ENCODE data around the gene CENATAC.
"Not testable (repeated sequence)": the region's sequence is repeated elsewhere in the genome, so short reads cannot be mapped to it uniquely, and the experiment has no call there.

The CENATAC gene

DNA sequence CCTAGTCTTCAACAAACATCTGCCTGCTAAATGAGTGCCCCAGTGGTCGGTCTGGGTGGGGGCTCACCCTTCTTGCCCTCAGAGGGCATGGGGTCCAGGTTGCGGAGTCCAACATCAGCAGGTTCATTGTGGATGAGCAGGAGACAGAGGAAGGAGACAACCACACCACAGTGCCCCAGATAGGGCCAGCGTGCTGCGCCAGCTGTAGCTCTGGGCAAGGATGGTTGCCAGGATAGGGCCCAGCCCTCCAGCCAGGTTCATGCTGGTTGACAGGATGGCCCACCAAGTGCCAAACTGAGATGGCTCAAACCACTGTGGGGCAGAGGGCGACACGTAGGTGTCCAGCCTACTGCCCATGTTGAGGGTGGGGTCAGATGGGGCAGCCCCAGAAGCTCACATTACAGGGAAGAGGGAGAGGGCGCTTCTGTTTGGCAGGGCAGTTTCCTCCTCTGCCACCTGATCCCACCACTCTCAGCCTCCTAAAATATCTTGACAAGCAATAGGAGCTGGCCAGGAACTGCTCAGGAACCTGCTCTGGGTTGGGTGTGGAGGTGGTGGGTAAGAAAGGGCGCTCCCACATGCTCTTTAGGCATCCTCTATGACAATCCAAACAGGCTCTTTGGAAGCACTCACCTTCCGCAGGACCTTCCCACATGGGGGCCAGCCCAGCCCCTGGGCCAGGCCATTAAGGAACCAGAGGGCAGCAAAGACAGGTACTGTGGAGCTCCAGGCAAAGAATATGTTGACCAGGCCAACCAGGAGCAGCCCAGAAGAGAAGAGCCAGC, 29.8 kb downstream of the CENATAC start:
- no peak for ATAC-seq

DNA sequence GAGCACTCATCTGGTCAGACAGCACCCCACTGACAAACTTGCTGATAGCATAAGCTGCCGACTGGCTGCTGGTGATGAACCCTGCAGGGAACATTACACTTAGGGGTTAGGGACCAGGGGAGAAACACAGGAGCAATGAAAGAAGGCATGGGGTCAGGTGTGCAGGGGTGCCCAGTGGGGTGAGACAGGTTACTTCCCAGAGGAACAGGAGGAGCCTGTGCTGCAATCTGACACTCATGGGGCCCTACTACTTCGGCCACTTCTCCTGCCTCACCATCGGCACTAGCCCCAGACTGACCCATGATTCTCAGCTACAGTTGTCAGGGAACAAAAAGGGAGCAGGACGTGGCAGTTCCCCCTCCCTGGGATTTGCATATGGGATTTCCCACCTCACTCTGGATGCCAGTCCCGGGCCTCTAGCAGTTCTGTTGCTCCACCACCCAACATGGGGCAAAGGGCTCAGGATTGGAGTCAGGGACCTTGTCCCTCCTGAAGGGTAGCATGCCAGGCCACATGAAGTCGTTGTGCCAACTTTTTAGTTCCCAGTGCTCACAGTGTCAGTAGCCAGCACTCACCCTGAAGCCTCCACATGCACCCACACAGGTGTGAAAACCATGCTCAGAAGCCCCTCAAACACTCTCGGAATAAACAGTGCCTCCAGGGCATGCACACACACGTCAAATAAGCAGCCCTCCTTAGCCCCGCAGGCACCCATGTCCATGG, 30.6 kb downstream of the CENATAC start:
- ATAC-seq: no peak

DNA sequence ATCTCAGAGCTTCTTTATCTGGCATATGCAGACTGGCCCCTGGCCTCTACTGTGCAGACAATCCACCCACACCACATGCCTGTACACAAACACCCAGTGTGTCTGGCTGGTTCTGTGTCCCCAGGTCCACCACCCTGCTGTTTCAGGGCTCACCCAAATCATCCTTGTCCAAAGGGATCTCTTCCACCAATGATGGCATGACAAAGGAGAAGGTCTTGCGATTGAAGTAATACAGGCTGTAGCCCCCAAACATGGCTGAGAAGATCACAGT, 31.1 kb downstream of the CENATAC start:
- no peak for ATAC-seq

DNA sequence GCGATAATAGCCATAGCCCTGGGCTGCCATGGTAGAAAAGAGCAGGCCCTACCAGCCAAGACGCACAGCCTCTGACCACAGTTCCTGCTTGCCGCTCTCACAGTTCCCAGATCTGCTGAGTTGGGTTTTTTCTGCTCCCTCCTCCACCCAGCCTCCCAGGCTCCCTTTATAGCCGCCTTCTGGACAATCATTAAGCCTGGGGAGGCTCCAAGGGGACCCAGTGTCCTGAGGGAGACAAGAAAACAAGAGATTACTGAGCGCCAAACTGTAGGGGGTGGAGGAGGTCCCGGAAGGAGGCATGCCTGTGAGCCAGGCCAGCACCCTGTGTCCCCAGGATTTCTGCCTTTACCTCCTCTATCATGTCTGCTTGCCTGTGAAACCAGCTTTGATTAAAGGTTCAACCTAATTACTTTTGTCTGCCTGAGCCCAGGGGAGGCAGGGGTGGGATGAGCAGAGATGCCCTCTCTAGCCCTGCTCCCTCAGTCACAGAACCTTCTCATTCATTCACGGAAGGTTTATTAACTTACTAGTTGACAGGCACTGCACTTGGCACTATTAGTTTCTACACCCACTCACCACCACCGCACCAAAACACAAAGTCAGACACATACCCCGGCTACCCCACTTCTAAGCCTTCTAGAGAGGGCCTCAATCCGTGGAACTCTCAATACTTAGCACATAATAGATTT, 31.5 kb downstream of the CENATAC start:
- ATAC-seq: peak; percentile 76

DNA sequence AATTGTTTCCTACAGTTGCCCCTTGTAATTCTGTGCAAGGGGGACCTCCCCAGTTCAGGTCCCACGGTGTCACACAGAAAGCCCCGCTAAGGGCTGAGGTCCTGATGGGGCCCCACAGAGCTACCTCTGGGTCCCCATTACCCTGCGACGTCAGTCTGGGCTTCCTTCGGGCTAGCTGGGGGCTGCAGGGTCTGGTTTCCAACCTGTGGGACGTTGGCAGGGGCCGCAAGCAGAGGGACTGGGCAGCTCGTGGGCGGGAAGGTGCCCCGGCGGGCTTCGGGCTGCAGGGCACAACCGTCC, 32.0 kb downstream of the CENATAC start:
- no peak for ATAC-seq

DNA sequence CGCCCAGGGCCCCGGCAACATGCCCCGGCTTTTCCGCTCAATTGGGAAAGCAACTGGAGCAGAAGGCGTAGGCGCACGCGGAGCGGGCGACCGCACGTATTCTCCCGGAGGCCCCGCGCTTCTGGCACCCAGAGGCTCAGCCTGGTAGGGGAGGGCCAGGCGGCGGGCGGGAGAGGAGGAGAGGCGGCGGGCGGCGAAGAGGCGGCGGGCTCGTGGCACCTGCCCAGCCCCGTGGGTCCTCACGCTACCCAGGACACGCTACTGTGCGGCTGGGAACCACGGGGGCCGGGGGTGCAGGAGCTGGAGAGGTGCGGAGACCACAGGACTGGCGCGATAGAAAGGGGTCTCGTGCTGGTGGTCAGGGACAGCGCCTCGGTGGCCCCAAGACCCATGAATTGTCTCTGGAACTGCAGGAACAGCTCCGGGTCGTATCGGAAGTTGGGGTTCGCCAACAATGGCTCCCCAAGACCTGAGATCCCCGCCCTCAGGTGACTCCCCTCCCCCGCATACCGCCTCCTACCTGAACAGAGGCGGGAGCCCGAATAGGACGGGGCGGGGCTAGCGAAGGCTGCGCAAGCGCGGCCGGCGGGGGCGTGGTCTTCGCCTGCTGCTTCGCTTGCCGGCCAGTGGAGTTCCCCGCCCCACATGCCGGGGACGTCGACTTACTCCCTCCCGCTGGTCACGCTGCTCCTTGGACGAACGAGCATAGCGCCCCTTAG, 32.5 kb downstream of the CENATAC start, which contains the start of gene SLC37A4:
SLC37A4 (minus strand) TSS at position 549 of the 719 bp plus-strand sequence.
- ATAC-seq: peak; percentile 80 to 81

DNA sequence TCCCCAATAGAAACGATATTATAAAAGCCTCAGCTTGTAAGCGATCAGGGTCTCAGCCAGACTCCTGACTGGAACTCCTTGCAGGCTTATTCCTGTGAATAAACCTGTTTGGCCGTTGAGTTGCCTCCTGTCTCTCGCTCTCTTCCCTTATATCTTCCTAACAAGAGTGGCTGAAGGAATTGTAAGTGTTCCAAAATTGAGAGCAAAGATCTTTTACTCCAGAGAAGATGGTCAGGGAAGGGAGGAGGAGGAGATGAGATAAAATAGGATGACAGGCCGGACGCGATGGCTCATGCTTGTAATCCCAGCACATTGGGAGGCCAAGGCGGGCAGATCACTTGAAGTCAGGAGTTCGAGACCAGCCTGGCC, 34.0 kb downstream of the CENATAC start:
- no peak for ATAC-seq

DNA sequence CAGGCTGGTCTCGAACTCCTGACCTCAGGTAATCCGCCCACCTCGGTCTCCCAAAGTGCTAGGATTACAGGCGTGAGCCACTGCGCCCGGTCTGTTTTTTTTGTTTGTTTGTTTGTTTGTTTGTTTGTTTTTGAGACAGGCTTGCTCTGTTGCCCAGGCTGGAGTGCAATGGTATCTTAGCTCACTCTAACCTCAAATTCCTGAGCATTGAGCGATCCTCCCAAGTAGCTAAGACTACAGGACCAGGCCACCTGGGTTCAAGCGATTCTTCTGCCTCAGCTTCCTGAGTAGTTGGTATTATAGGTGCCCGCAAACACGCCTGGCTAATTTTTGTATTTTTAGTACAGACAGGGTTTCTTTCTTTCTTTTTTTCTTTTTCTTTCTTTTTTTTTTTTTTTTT, 35.5 kb downstream of the CENATAC start:
- ATAC-seq: not testable (repeated sequence)

DNA sequence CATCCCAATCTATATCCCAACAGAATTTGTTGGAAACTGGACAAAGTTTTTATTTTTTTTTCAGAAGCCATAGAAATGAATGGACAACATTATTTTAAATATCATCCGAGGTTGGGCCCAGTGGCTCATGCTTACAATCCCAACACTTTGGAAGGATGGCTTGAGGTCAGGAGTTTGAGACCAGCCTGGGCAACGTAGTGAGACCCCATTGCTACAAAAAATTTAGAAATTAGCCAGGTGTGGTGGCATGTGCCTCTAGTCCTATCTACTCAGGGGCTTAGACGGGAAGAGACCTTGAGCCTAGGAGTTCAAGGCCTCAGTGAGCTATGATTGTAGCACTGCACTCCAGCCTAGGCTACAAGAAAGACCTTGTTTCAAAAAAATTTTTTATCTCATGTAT, 36.9 kb downstream of the CENATAC start:
- ATAC-seq: no peak

DNA sequence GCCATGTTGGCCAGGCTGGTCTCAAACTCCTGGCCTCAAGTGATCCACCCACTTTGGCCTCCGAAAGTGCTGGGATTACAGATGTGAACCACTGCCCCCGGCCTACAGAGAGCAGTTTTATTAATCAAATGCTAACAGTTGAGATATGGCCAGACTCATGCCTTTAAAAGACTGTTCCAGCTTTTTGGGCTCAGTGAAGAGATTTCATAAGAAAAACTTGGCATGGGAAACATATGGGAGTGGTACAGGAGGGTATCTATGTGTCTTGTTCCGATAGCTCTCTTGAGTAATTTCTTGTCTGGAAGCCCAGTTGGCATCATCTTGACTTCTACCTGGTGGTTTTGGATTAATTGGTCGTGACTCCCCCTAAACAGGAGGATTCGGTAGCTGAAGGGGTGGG, 40.9 kb downstream of the CENATAC start:
- no peak for ATAC-seq

DNA sequence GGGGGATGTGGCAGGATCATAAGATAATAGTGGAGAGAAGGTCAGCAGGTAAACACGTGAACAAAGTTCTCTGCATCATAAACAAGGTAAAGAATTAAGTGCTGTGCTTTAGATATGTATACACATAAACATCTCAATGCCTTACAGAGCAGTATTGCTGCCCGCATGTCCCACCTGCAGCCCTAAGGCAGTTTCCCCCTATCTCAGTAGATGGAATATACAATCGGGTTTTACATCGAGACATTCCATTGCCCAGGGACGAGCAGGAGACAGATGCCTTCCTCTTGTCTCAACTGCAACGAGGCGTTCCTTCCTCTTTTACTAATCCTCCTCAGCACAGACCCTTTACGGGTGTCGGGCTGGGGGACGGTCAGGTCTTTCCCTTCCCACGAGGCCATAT, 41.5 kb downstream of the CENATAC start:
- ATAC-seq: not testable (repeated sequence)

DNA sequence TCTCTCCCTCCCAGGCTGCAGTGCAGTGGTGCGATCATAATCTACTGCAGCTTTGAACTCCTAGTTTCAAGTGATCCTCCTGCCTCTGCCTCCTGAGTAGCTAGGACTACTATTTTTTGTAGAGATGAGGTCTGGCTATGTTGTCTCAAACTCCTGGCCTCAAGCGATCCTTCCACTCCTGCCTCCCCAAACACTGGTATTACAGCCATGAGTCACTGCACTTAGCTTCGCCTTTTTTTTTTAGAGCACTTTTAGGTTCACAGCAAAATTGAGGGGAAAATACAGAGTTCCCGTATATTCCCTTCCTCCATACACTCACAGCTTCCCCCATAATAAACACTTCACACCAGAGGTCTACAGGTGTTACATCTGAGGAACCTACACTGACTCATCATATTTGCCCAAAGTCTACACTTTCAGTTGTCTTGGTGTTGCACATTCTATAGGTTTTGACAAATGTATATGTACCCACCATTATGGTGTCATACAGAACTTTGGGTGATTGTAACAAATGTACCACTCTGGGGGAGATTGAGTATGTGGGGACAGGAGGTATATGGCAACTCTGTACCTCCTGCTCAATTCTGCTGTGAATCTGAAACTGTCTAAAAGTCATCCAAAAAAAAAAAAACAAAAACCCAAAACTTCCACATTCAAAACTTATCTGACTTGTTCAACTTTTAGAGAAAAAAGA, 44.0 kb downstream of the CENATAC start:
- ATAC-seq: peak; percentile 55 to 68

DNA sequence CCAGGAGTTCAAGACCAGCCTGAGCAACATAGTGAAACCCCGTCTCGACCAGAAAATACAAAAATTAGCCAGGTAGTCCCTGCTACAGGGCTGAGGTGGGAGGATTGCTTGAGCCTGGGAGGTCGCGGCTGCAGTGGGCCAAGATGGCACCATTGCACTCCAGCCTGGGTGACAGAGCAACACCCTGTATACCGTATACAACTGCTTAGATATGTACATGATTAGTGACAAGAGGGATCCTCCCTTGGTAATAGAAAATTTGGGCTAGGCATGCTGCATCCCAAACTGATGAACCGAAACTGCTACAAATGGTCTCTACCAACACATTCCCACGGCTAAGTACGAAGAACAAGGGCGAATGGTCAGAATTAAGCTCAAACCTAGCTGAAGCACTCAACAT, 45.0 kb downstream of the CENATAC start:
- ATAC-seq: no peak

DNA sequence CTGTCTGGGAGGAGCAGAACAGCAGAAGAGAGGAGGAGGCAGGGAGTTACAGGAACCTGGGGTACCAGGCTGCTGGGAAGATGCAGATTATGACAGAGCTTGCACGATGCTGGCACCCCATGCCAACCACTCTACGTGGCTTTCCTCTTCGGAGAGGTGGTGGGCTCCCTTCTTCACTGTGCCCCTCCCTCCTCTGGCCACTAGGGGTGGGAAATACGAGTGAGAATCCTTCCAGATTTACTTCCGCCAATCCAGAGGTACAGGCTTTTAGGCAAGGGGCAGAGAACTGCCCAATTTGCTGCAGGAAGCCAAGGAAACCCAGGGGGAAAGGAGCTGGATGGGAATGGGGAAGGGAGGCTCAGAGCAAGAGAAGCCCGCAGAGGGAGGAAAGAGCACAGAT, 46.8 kb downstream of the CENATAC start:
- ATAC-seq: peak in 1 of 2 donors; percentile 14

DNA sequence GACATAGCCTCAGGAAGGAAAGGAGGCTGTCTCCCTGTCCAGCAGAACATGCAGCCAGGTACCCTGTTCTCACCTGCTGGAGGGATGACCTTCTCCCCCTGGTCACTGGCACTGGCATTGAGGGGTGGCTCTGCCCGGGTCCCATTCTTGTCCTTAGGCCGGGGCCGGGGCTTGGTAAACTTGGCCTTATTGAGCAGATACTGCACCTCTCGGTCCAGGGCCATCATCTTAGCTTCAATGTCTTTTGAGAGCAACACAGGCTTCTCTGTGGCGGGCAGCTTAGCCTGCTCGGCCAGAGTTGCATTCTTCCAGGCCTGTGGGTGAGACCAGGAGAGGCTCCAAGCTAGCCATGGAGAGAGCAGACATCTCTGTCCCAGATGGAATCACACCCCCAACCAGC, 48.6 kb downstream of the CENATAC start:
- ATAC-seq: no peak

DNA sequence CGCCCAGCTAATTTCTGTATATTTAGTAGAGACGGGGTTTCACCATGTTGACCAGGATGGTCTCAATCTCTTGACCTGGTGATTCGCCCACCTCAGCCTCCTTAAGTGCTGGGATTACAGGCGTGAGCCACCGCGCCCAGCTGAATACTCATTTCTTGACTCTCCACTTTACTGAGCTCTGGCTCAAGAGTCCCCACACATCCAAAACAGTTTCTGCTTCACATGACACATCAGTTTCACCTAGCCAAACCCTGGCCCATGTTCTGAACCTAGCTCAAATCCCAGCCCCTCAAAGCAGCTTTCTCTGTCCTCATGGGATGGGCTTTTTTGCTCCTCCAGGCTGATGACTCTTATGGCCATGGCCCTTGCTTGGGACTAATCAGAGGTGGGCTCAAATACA, 49.3 kb downstream of the CENATAC start:
- no peak for ATAC-seq

DNA sequence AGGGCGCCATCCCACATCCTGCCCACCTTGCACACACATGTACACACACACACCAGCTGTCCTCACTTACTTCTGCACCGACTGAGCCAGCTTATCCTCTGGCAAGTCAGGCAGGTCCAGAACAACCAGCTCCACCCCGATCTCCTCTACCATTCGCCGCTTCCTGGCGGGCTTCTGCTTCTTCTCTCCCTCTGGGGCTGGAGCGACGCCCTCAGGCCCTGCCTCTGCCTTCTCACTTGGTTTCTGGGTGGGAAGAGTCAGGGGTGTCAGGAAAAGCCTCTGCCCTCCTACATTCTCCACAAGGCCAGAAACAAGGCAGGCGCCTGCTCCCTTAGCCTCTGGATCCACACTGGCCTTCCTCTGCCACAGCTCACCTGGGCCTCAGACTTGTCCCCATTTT, 50.7 kb downstream of the CENATAC start:
- no peak for ATAC-seq

DNA sequence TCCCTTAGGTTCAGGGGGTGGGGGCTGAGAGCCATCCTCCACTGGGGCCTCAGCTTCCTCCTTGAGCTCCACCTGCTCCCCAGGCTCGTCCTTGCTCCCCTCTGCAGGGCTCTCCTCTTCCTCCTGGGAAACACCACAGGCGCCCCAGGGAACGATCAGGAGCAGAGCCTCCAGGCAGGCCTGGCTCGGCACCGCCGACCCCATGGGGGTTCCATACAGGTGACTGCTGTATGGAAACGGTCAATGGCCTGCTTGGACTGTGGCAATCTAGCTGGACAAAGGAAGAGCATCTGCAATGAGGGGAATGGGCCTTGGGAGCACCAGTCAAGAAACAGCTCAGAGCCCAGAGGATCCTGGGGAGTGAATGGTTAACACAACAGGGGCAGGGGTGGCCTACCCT, 51.1 kb downstream of the CENATAC start:
- ATAC-seq: no peak

DNA sequence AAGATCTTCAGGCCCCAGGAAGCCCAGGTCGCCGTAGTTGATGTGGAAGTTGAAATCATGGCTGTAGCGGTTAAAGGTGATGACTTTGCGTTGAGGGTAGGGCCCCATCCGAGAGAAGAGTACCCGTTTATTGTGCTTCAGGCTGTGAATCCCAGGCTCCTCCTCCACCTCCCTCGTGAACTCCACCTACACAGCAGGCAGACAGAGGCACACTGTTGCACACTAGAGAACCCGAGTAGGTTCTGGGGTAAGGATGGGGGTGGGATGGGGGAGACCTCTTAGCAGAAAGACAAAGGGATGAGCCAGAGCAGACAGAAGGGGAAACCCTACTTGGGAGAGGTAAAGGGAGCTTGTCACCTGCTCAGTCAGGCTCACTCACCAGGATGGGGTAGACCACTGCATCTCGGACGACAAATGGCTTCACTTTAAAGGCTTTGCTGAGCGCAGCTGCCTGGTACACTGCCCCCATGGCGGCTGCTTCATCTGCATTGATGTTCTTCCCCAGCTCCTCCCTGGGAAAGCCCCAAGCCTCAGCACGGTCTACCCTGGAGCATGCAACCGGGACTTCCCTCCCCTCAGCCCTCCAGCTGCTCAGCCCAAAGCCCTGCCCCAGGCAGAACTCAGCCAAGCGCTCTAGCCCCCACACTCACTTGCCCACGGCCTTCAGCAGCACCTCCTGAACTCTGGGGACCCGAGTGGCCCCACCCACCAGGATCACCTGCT, 53.7 kb downstream of the CENATAC start:
- ATAC-seq: peak; percentile 69 to 74

DNA sequence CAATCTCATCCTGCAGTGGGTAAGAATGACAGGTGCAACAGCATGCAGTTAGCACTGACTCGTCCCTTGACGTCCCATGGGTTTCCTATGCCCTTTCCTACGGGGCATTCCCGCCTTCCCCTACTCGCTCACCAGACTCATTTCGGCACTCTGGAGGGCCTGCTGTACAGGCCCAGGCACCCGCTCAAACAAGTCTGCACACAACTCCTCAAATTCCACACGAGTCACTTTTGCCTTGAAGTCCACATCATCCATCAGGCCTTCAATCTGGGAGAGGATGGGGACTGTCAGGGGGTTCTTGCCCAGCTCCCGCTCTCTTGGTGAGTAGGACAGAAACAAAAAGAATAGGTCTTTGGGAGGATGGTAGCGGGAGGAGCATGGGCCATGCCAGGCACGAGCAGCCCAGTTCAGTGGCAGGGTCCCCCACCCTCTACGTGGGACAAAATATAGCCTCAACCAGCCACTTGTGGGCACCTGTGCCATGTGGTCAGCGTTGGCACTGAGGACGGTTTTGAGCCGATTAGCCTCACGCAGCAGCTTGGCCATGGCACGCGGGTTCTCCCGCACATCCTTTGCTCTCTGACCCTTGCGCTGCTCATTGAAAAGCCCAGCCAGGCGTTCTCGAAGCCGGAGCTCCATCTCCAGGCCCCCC, 54.4 kb downstream of the CENATAC start:
- no peak for ATAC-seq

DNA sequence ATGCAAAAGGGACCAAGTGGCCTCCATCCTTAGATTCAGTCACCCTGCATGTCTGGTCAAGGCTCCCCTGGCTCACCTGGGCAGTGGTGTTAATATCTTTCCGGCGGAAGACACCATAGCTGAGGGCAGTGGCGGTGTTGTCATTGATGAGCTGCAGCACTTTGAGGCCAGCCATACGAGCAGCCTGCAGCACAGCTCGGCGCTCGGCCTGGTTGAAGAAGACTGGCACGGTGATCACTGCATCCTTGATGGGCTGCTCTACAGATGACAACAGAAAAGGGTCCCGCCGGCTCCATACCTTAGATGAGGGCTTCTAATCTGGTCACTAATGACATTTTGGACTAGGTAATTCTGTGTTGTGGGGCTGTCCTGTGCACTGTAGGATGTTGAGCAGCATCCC, 56.5 kb downstream of the CENATAC start:
- ATAC-seq: no peak

DNA sequence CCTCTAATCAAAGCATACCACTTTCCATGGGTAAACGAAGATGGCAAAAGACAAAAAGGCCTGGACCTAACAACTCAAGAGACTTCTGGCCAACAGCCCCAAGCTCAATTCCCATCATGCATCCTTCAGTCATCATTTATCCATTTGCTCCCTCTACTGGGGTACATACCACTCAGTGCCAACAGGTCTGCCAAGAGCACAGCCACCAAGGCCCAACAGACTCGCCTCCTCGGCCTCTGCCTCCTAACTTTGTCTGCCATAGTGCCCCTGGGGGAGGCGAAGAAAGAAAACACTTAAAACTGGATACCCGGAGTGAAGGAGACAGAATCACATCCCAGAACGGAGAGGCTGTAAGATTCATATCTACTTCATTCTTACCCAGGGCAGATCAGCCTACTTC, 58.0 kb downstream of the CENATAC start:
- ATAC-seq: no peak
